ENCODE data around the gene CRTC2. TPM values are rescaled to one million over a fixed set of nuclear protein-coding genes. Genes with fewer than 3 reads are reported as not detected.
"Not testable (repeated sequence)": the region's sequence is repeated elsewhere in the genome, so short reads cannot be mapped to it uniquely, and the experiment has no call there.

CRTC2 gene
- total RNA-seq, 1 donor from 2014 or later, result 247 TPM

DNA sequence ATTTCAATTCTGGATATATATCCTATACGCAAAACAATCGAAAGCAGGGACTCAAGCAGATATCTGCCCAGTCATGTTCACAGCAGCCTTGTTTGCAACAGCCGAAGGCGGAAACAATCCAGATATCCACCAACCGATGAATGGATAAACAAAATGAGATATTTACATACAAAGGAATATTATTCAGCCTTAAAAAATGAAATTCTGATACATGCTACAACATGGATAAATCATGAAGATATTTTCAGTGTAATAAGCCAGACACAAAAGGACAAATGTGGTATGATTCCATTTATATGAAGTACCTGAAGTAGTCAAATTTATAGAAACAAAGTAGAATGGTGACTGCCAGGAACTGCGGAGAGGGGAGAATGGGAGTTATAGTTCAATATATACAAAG is 51.3 kb downstream of the CRTC2 start:
- DNase-seq (no peak), ATAC-seq (ENCODE audit: low read depth) (no peak)
- TF ChIP-seq, protein P1, sequence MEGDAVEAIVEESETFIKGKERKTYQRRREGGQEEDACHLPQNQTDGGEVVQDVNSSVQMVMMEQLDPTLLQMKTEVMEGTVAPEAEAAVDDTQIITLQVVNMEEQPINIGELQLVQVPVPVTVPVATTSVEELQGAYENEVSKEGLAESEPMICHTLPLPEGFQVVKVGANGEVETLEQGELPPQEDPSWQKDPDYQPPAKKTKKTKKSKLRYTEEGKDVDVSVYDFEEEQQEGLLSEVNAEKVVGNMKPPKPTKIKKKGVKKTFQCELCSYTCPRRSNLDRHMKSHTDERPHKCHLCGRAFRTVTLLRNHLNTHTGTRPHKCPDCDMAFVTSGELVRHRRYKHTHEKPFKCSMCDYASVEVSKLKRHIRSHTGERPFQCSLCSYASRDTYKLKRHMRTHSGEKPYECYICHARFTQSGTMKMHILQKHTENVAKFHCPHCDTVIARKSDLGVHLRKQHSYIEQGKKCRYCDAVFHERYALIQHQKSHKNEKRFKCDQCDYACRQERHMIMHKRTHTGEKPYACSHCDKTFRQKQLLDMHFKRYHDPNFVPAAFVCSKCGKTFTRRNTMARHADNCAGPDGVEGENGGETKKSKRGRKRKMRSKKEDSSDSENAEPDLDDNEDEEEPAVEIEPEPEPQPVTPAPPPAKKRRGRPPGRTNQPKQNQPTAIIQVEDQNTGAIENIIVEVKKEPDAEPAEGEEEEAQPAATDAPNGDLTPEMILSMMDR (IDR thresholded peaks at IDR 0.05), result no peak
- CTCF ChIA-PET, result no interaction called here
- H3K4me1 Mint-ChIP-seq, result peaks cover 49% of the 10 kb centered on the region
- H3K4me3 Mint-ChIP-seq, result no peak overlapping the region
- no peaks in the 10 kb centered on the region for H3K27me3 Mint-ChIP-seq
- no peak overlapping the region for H3K27ac Mint-ChIP-seq
- peaks cover 31% of the 10 kb centered on the region for H3K36me3 Mint-ChIP-seq (ENCODE audit: low read depth)
- POLR2A ChIA-PET, result no interaction called here
- intact Hi-C loops (cut with micrococcal nuclease), result loop anchor here (2.0 kb wide), 1 partner anchor 16 kb away; the partner anchor contains the start of gene GATAD2B
- no peaks in the 10 kb centered on the region for H3K9me3 Mint-ChIP-seq

DNA sequence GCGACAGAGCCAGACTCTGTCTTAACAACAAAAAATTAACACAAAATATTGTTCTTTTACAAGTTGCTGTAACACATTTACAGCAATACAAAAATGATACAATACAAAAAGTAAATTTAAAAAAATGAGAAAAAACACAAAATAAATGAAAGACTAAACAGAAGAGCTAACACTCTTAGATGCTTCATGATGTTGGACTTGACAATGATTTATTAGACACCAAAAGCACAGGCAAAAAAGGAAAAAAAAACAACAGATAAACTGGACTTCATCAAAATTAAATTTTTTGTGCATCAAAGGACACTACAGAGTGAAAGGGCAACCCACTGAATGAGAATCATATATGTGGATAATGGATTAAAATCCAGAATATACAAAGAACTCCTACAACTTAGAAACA is 52.0 kb downstream of the CRTC2 start:
- Mint-ChIP-seq H3K27me3 (no peaks in the 10 kb centered on the region), H3K9me3 (no peaks in the 10 kb centered on the region), H3K36me3 (ENCODE audit: low read depth) (peaks cover 26% of the 10 kb centered on the region), H3K27ac (peak overlapping the region; percentile 35), H3K4me3 (no peak overlapping the region), H3K4me1 (peaks cover 46% of the 10 kb centered on the region)
- ChIA-PET CTCF (interaction anchor here (0.6 kb wide), 1 partner anchor 105 kb away, joined by 3 read pairs; no protein-coding TSS in a partner anchor), POLR2A (no interaction called here)
- intact Hi-C loops (cut with micrococcal nuclease), result loop anchor here (2.0 kb wide), 1 partner anchor 16 kb away; the partner anchor contains the start of gene GATAD2B
- TF ChIP-seq, protein P1 (IDR thresholded peaks at IDR 0.05), result no peak
- ATAC-seq (ENCODE audit: low read depth) (no peak), DNase-seq (no peak)

DNA sequence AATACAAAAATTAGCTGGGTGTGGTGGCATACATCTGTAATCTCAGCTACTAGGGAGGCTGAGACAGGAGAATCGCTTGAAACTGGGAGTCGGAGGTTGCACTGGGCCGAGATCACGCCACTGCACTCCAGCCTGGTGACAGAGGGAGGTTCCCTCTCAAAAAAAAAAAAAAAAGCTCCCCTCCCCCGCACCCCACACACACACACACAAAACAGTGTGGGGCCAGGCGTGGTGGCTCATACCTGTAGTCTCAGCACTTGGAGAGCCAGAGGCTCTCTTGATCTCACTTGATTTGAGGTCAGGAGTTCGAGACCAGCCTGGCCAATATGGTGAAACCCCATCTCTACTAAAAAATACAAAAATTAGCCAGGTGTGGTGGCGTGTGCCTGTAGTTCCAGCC is 52.5 kb downstream of the CRTC2 start:
- CTCF ChIA-PET; ATAC-seq (ENCODE audit: low read depth); POLR2A ChIA-PET: not testable (repeated sequence)

DNA sequence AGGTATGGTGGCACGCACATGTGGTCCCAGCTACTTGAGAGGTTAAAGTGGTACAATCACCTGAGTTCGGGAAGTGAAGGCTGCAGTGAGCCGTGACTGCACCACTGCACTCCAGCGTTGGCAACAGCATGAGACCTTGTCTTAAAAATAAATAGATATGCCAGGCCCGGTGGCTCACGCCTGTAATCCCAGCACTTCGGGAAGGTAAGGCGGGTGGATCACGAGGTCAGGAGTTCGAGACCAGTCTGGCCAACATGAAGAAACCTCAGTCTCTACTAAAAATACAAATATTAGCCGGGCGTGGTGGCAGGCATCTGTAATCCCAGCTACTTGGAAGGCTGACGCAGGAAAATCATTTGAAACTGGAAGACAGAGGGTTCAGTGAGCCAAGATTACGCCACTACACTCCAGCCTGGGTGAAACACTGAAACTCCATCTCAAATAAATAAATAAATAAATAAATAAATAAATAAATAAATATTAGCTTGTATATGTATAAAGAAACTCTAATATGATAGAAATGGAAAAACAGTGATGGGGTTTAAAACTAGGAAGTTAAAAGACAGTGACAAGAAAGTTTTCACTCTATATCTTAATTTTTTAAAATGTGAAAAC is 54.5 kb downstream of the CRTC2 start:
- H3K36me3 Mint-ChIP-seq (ENCODE audit: low read depth), result peaks cover 35% of the 10 kb centered on the region
- no peaks in the 10 kb centered on the region for H3K9me3 Mint-ChIP-seq
- TF ChIP-seq, protein P1 (IDR thresholded peaks at IDR 0.05), result no peak
- ChIA-PET CTCF (no interaction called here), POLR2A (no interaction called here)
- DNase-seq (no peak), ATAC-seq (ENCODE audit: low read depth) (no peak)
- H3K27me3 Mint-ChIP-seq, result no peaks in the 10 kb centered on the region
- H3K4me3 Mint-ChIP-seq, result no peak overlapping the region
- intact Hi-C loops (cut with micrococcal nuclease), result loop anchor here (5.0 kb wide), 1 partner anchor 37 kb away; no protein-coding TSS in a partner anchor
- H3K27ac Mint-ChIP-seq, result peak overlapping the region; percentile 12
- H3K4me1 Mint-ChIP-seq, result peaks cover 41% of the 10 kb centered on the region

More for the DNA sequence above, 52.5 kb downstream of the CRTC2 start:
- H3K9me3 Mint-ChIP-seq, DNase-seq, H3K4me3 Mint-ChIP-seq, H3K27me3 Mint-ChIP-seq: not testable (repeated sequence)
- H3K27ac Mint-ChIP-seq, result peak overlapping the region; percentile 35
- intact Hi-C loops (cut with micrococcal nuclease), result loop anchor here (2.0 kb wide), 1 partner anchor 17 kb away; the partner anchor contains the start of gene GATAD2B
- H3K4me1 Mint-ChIP-seq, result peaks cover 45% of the 10 kb centered on the region
- H3K36me3 Mint-ChIP-seq (ENCODE audit: low read depth), result peaks cover 26% of the 10 kb centered on the region

DNA sequence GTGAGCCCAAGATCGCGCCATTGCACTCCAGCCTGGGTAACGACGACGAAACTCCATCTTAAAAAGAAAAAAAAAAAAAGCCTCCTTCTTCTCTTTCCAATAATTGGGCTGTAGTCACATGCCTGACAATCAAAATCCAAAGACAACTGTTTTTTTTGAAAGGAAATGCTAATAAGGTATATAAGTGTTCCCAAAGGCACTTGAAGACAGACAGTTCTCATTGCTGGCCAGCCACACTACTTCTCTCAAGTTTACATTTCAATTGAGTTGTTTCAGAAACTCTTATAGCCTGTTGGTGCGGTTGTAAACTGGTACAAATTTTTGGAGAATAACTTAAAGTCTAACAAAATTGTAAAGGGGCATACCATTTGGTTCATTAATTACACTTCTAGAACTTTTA is 58.9 kb downstream of the CRTC2 start:
- DNase-seq, result no peak
- no peaks in the 10 kb centered on the region for H3K9me3 Mint-ChIP-seq
- ChIA-PET CTCF (interaction anchor here (1.1 kb wide), 1 partner anchor 47 kb away, joined by 3 read pairs; the partner anchor contains the start of gene DENND4B), POLR2A (no interaction called here)
- no peaks in the 10 kb centered on the region for H3K27me3 Mint-ChIP-seq
- ATAC-seq (ENCODE audit: low read depth), result no peak
- peaks cover 38% of the 10 kb centered on the region for H3K36me3 Mint-ChIP-seq (ENCODE audit: low read depth)
- intact Hi-C loops (cut with micrococcal nuclease), result no loop called here
- no peak overlapping the region for H3K4me3 Mint-ChIP-seq
- TF ChIP-seq, protein P1 (IDR thresholded peaks at IDR 0.05), result no peak
- H3K4me1 Mint-ChIP-seq, result peaks cover 37% of the 10 kb centered on the region
- no peak overlapping the region for H3K27ac Mint-ChIP-seq

Other genes with a start within 250 kb of the CRTC2 start
- gene INTS3, start 230.6 kb downstream of the CRTC2 start, total RNA-seq, result 81.1 and 88.6 TPM in 2 replicates
- 7.8 and 12.6 TPM in 2 replicates for gene SLC27A3, start 183.2 kb downstream of the CRTC2 start, total RNA-seq
- 78.4 and 86.3 TPM in 2 replicates for gene GATAD2B, start 35.6 kb downstream of the CRTC2 start, total RNA-seq
- 217 and 257 TPM in 2 replicates for gene DENND4B, start 11.9 kb downstream of the CRTC2 start, total RNA-seq
- gene SLC39A1, start 4.9 kb upstream of the CRTC2 start, total RNA-seq, result 51.3 and 56.3 TPM in 2 replicates
- 9.4 and 10.2 TPM in 2 replicates for gene CREB3L4, start 9.3 kb upstream of the CRTC2 start, total RNA-seq
- gene JTB, start 19.1 kb upstream of the CRTC2 start, total RNA-seq, result 137 and 147 TPM in 2 replicates
- 48.2 and 49.1 TPM in 2 replicates for gene RAB13, start 27.7 kb upstream of the CRTC2 start, total RNA-seq
- gene RPS27, start 32.1 kb upstream of the CRTC2 start, total RNA-seq, result 3,463 and 4,673 TPM in 2 replicates
- 0.22 and 0.27 TPM in 2 replicates for gene NUP210L, start 196.5 kb upstream of the CRTC2 start, total RNA-seq
- gene TPM3, start 233.5 kb upstream of the CRTC2 start, total RNA-seq, result 466 and 509 TPM in 2 replicates
- not detected in 2 replicates for gene CFAP141, start 247.7 kb upstream of the CRTC2 start, total RNA-seq